Measurements from ENCODE around the gene MIAT. TPM values are rescaled to one million over a fixed set of nuclear protein-coding genes. Genes with fewer than 3 reads are reported as not detected.

The MIAT gene
- total RNA-seq, 4 donors from 2014 or later = 2.0 to 3.0 (median 2.4) TPM

- no peak for DNase-seq (ENCODE audit: low spot score)
- TF ChIP-seq, protein P1, sequence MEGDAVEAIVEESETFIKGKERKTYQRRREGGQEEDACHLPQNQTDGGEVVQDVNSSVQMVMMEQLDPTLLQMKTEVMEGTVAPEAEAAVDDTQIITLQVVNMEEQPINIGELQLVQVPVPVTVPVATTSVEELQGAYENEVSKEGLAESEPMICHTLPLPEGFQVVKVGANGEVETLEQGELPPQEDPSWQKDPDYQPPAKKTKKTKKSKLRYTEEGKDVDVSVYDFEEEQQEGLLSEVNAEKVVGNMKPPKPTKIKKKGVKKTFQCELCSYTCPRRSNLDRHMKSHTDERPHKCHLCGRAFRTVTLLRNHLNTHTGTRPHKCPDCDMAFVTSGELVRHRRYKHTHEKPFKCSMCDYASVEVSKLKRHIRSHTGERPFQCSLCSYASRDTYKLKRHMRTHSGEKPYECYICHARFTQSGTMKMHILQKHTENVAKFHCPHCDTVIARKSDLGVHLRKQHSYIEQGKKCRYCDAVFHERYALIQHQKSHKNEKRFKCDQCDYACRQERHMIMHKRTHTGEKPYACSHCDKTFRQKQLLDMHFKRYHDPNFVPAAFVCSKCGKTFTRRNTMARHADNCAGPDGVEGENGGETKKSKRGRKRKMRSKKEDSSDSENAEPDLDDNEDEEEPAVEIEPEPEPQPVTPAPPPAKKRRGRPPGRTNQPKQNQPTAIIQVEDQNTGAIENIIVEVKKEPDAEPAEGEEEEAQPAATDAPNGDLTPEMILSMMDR (IDR thresholded peaks at IDR 0.05) = no peak
- no peak for ATAC-seq (ENCODE audit: low FRiP score)
Measured at GRCh38 chr22:26681395-26681821, 24.0 kb downstream of the MIAT start.

- TF ChIP-seq, protein P1 (IDR thresholded peaks at IDR 0.05) = no peak
- no peak for ATAC-seq (ENCODE audit: low FRiP score)
- DNase-seq (ENCODE audit: low spot score) = no peak
Measured at GRCh38 chr22:26684168-26684567, 26.8 kb downstream of the MIAT start.

- ATAC-seq (ENCODE audit: low FRiP score) (no peak), DNase-seq (ENCODE audit: low spot score) (no peak)
- TF ChIP-seq, protein P1 (IDR thresholded peaks at IDR 0.05) = no peak
Measured at GRCh38 chr22:26685601-26686000, 28.2 kb downstream of the MIAT start.

- no peak for DNase-seq (ENCODE audit: low spot score)
- ATAC-seq (ENCODE audit: low FRiP score) = no peak
- TF ChIP-seq, protein P1 (IDR thresholded peaks at IDR 0.05) = no peak
Measured at GRCh38 chr22:26687439-26687838, 30.1 kb downstream of the MIAT start.

- DNase-seq (ENCODE audit: low spot score) = no peak
- TF ChIP-seq, protein P1 (IDR thresholded peaks at IDR 0.05) = no peak
- no peak for ATAC-seq (ENCODE audit: low FRiP score)
Measured at GRCh38 chr22:26689513-26690301, 32.3 kb downstream of the MIAT start.

DNA sequence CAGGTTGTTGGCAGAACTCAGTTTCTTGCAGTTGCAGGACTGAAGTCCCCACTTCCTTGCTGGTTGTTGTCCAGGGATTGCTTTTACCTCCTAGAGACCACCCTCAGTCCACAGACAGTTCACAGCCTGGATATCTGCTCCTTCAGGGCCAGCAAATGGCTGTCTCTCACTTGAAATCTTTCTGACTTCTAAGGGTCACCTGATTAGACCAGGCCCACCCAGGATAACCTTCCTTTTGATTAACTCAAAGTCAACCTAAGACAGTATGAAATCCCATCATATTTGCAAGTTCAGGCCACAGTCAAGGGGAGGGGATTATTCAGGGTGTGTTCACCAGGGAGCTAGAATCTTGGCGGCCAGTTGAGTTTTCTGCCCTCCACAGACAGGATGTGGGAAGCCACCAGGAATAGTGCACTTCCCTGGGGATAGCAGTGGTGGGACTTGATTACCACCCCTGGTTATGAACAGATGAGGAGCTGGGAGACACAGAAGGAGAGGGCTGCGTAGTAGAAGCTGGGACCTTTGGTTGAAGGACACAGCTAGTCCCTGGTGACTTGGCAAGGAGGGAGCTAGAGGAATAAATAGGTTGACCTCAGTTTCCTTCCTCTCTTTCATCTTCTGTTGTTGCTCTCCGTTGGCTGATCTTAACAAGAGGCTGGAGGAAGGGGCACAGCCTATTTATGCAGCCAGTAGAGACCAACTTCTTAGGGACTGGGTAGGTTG is 33.4 kb downstream of the MIAT start:
- DNase-seq (ENCODE audit: low spot score) = no peak
- ATAC-seq (ENCODE audit: low FRiP score) = no peak
- TF ChIP-seq, protein P1 (IDR thresholded peaks at IDR 0.05) = no peak
